MM.1S (cell line): ENCODE data around the gene PTPRD.

Experiments used
- DNase-seq: peaks from one replicate; pipeline ENCODE4 v3.0.0-alpha.2; 2015
- H2AFZ ChIP-seq: fragments of 300-600 bp; sonication (generic); 2 replicates; pipeline ENCODE4 v1.6.0; 2016; ENCODE audit warnings: antibody characterized with exemption, low read length
- H3F3A ChIP-seq: fragments of 300-600 bp; sonication (generic); 2 replicates; pipeline ENCODE4 v1.6.1; 2016; ENCODE audit warnings: mild to moderate bottlenecking, antibody characterized with exemption, low read length, moderate library complexity, mixed read lengths; ENCODE audit not compliant: insufficient read depth
- H3K27ac ChIP-seq: fragments of 300-600 bp; sonication (generic); 2 replicates; pipeline ENCODE4 v1.5.1; 2016; ENCODE audit warnings: mild to moderate bottlenecking, low read length
- H3K27me3 ChIP-seq: fragments of 300-600 bp; sonication (generic); replicated peaks from 2 replicates; pipeline ENCODE4 v1.6.0; 2016; ENCODE audit warnings: low read length; ENCODE audit not compliant: insufficient read depth
- H3K36me3 ChIP-seq: fragments of 300-600 bp; sonication (generic); replicated peaks from 2 replicates; pipeline ENCODE4 v1.6.1; 2016; ENCODE audit warnings: mild to moderate bottlenecking, low read length, mixed read lengths; ENCODE audit not compliant: insufficient read depth
- H3K4me1 ChIP-seq: fragments of 300-600 bp; sonication (generic); 2 replicates; pipeline ENCODE4 v1.6.1; 2016; ENCODE audit warnings: low read length, mixed read lengths
- H3K4me2 ChIP-seq: fragments of 300-600 bp; sonication (generic); 2 replicates; pipeline ENCODE4 v1.6.0; 2016; ENCODE audit warnings: low read depth, low read length
- H3K4me3 ChIP-seq: fragments of 300-600 bp; sonication (generic); 2 replicates; pipeline ENCODE4 v1.5.1; 2016; ENCODE audit warnings: low read length, mixed read lengths
- H3K79me2 ChIP-seq: fragments of 300-600 bp; sonication (generic); 2 replicates; pipeline ENCODE4 v1.6.1; 2016; ENCODE audit warnings: mixed run types, low read length, mixed read lengths
- H3K9ac ChIP-seq: fragments of 300-600 bp; sonication (generic); 2 replicates; pipeline ENCODE4 v1.6.1; 2016; ENCODE audit warnings: low read length, mixed read lengths
- H3K9me2 ChIP-seq: fragments of 300-600 bp; sonication (generic); replicated peaks from 2 replicates; pipeline ENCODE4 v1.6.1; 2016; ENCODE audit warnings: mild to moderate bottlenecking, low read length, mixed read lengths; ENCODE audit not compliant: insufficient read depth
- H3K9me3 ChIP-seq: fragments of 300-600 bp; sonication (generic); replicated peaks from 2 replicates; pipeline ENCODE4 v1.6.1; 2016; ENCODE audit warnings: mild to moderate bottlenecking, low read length, mixed read lengths; ENCODE audit not compliant: insufficient read depth
- H4K20me1 ChIP-seq: fragments of 300-600 bp; sonication (generic); 2 replicates; pipeline ENCODE4 v1.6.1; 2016; ENCODE audit warnings: mild to moderate bottlenecking, low read length, moderate library complexity, mixed read lengths; ENCODE audit not compliant: insufficient read depth
- CTCF ChIP-seq: fragments of 300-600 bp; sonication (generic); IDR thresholded peaks from 2 replicates; pipeline ENCODE4 v1.5.1; 2016; ENCODE audit warnings: antibody characterized with exemption, low read length, mixed read lengths
- EZH2 ChIP-seq: fragments of 300-600 bp; sonication (generic); optimal IDR thresholded peaks from 2 replicates; pipeline ENCODE3; 2017; ENCODE audit warnings: low read depth, mild to moderate bottlenecking, antibody characterized with exemption, low read length, mixed read lengths
- EZH2phosphoT487 ChIP-seq: fragments of 300-600 bp; sonication (generic); IDR thresholded peaks from 2 replicates; pipeline ENCODE4 v1.6.1; 2018; ENCODE audit warnings: antibody characterized with exemption, low read length

PTPRD gene

GRCh38 chr9:9284201-9284600, 1328.6 kb downstream of the PTPRD start:
- Histone ChIP-seq H3K9me2 (no peaks in the 10 kb centered on the region), H4K20me1 (no peaks in the 10 kb centered on the region), H3K27ac (no peak overlapping the region), H2AFZ (no peak overlapping the region), H3K4me2 (no peak overlapping the region), H3K9me3 (no peaks in the 10 kb centered on the region), H3K4me3 (no peak overlapping the region), H3K9ac (no peak overlapping the region), H3K4me1 (no peaks in the 10 kb centered on the region), H3K36me3 (no peaks in the 10 kb centered on the region), H3F3A (no peaks in the 10 kb centered on the region), H3K27me3 (no peaks in the 10 kb centered on the region), H3K79me2 (no peaks in the 10 kb centered on the region)
- no peak for TF ChIP-seq EZH2phosphoT487
- no peak for TF ChIP-seq EZH2
- TF ChIP-seq CTCF = no peak
- no peak for DNase-seq

GRCh38 chr9:9283159-9283986, 1329.4 kb downstream of the PTPRD start:
- no peaks in the 10 kb centered on the region for H3K27me3 ChIP-seq
- no peak overlapping the region for H3K4me3 ChIP-seq
- no peak for TF ChIP-seq EZH2phosphoT487
- TF ChIP-seq CTCF = no peak
- TF ChIP-seq EZH2 = no peak
- no peaks in the 10 kb centered on the region for H4K20me1 ChIP-seq
- no peaks in the 10 kb centered on the region for H3K9me2 ChIP-seq
- no peaks in the 10 kb centered on the region for H3K4me1 ChIP-seq
- no peaks in the 10 kb centered on the region for H3K36me3 ChIP-seq
- no peak overlapping the region for H3K4me2 ChIP-seq
- DNase-seq = no peak
- no peaks in the 10 kb centered on the region for H3K9me3 ChIP-seq
- H3F3A ChIP-seq = no peaks in the 10 kb centered on the region
- H2AFZ ChIP-seq = no peak overlapping the region
- no peak overlapping the region for H3K9ac ChIP-seq
- H3K79me2 ChIP-seq = no peaks in the 10 kb centered on the region
- no peak overlapping the region for H3K27ac ChIP-seq

GRCh38 chr9:9275601-9276000, 1337.2 kb downstream of the PTPRD start:
- Histone ChIP-seq H3K79me2 (no peaks in the 10 kb centered on the region), H3K4me2 (no peak overlapping the region), H3K9ac (no peak overlapping the region), H3K27ac (no peak overlapping the region), H3K9me3 (no peaks in the 10 kb centered on the region), H3K4me3 (no peak overlapping the region), H3K27me3 (no peaks in the 10 kb centered on the region), H4K20me1 (no peaks in the 10 kb centered on the region), H3K4me1 (no peaks in the 10 kb centered on the region), H2AFZ (no peak overlapping the region), H3F3A (no peaks in the 10 kb centered on the region), H3K36me3 (no peaks in the 10 kb centered on the region), H3K9me2 (no peaks in the 10 kb centered on the region)
- TF ChIP-seq EZH2phosphoT487 = no peak
- TF ChIP-seq EZH2 = no peak
- no peak for TF ChIP-seq CTCF
- no peak for DNase-seq
